Right kidney (tissue), 1 donor: Measurements from ENCODE around the gene WNT2B.

Source experiments
- DNase-seq: peaks from one replicate; pipeline ENCODE4 v3.0.0-alpha.2; 2016

Gene WNT2B

DNA sequence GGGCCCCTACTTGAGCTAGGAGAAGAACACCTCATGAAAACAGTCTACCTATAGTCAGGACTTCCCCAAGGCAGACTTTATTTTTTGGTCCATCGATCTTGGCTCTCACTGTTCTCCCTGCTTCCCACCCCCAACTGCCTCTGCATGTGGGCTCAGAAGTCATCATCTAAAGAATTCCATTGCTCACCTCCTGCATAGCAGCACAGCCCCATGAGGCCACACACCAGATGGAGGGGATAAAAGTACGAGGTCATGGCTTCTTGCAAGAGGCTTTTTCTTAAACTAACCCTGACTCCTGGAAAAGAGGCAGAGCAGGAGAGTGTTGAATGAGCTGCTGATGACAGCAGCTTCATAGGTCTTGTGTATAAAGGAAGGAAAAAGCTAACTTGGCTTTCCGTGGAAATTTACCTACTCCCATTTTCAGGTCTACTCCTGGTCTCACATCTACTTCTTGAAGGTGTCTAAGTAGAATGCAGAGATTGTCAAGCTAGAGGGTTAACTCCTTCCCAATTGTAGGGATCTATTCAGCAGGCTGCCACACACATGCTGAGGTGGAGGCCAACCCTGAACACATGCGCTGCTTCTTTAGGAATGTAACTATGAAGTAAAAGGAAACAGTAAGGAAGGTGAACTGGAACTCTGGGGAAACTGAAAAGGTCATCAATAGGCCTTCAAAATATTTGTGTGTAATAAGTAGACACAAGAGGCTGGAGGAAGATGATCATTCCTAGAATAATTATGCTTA lies 18.7 kb downstream of the WNT2B start:
- DNase-seq: no peak

DNA sequence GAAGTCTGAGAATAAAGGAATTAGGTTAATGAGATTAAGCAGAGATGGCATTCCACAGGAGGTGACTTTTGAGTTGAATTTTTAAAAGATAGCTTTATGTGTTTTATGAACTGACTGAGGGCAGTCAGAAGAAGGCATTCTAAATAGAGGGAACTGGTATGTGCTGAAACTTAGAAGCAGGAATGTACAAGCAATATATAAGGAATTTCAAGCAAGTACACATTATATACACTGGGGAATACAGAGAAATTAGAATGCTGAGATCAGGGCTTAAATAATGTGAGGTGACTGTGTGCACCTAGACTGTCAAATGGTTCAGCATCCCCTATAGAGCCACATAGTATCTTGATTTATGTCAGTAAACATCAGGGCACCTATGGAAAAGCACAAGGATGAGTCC lies 19.3 kb downstream of the WNT2B start:
- no peak for DNase-seq

DNA sequence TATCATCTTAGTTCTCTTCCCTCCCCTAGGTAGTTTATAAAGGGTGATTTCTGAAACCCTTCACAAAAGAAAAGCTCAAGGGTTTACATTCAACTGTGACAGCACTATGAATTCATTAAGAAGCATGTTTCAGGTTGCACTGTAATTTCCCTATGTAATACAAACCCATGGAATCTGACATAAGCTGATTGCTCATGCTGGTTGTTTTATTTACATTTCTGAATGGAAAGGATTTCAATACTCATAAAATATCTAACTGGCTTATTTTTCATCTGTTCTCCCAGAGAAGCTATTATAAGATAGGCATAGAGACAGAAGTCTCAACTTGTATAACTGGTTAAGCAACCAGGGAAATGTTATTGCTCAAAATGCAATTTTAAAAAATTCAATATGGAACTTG lies 20.5 kb downstream of the WNT2B start:
- no peak for DNase-seq

DNA sequence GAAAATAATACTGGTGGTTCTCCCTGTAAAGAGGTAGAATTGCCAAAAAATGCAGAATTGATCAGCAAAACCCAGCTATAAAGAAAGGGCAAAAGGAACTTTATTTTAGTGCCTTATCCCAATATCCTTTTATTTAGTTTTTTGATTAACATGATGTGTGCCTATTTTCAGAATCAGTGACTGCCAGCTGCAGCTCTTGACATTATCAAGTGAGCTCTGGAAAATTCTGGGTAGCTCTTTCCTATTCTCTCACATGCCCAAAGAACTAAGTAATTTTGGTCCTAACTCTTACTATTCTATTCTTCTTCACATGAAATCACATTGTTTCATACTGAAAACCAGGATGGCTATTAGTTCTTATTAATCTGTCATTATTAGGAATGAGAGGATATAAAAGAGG lies 22.1 kb downstream of the WNT2B start:
- DNase-seq: no peak

DNA sequence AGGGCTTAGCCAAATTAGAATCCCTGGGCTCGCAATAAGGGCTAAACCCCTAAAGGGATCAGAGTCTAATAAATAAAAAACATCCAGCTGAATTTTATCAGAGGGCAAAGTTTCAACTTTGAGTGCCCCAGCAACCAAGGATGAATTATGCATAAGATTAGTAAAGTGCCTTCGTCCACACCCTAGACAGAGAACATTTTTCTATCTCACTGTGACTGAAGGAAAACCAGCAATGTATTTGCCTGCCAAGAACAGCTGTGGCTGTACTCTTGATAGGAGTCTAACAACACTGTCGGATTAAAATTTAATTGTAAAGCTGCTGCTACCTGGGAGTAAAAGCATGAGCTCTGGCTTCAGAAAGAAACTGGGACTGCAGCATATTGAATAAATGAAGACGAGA lies 23.3 kb downstream of the WNT2B start:
- no peak for DNase-seq

DNA sequence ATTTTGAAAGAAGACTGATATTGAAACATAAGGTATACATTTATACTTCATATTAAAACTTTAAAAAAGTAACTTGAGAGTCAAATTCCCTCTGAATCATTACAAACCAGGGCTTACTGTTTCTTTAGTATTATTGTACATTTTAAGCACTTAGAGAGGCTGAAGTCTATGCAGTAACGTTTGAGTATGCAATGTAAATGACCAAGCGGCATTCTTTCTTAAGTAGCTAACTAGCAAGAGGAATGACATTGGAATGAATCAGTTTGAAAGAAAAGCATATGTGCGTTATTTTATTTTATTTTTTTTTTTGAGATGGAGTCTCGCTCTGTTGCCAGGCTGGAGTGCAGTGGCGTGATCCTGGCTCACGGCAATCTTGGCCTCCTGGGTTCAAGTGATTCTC lies 24.3 kb downstream of the WNT2B start:
- DNase-seq: no peak

DNA sequence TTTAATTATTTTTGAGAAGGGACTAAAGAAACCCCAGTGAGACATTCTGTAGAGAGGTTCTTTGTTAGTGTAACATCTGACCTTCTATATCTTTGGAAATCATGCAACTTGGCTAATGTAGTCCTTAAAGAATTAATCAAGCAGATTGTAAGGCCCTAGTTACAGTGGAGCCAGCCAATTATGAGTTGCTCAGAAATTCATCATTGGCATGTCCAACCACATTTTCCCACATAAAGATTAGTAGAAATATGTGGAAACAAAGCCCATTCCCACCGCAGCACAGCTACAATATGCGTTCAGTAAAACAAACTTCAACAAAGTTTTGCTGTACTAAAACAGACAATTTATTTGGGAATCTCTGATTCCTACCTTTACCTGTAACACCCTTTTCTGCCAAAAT lies 27.8 kb downstream of the WNT2B start:
- no peak for DNase-seq

DNA sequence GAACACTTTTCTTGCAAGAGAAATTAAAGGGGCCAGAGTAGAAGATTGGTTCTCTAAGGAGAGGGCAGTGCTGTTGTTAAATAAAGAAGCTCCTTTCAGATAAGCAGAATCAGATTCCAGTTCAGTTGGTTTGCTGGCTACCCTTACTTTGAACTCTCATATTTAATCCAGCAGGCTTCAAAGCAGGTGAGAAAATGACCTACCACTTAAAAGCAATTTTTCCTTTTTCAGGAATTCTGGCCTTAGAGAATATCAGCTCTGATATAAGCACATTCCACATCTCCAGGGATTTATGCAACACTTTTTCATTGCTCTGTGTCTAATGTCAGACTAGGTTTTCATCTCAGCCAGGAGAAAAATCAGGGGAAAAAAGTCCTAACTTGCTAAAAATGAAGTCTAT lies 28.7 kb downstream of the WNT2B start:
- DNase-seq: no peak

DNA sequence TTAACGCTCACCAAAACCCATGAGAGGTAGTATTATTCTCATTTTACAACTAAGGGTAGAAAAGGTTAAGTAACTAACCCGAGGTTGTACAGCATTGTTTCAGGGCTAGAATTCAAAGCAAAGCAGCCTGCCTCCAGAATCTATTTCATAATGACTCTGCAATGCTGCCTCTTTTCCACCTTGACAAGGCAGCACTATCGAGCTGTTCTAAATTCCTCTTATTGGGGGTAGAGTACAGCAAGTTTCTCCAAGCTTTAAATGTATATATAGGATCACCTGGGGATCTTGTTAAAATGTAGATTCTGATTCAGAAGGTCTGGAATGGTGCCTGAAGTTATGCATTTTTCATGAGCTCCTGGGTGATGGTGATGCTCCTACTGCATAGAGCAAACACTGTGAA lies 30.1 kb downstream of the WNT2B start:
- DNase-seq: no peak

DNA sequence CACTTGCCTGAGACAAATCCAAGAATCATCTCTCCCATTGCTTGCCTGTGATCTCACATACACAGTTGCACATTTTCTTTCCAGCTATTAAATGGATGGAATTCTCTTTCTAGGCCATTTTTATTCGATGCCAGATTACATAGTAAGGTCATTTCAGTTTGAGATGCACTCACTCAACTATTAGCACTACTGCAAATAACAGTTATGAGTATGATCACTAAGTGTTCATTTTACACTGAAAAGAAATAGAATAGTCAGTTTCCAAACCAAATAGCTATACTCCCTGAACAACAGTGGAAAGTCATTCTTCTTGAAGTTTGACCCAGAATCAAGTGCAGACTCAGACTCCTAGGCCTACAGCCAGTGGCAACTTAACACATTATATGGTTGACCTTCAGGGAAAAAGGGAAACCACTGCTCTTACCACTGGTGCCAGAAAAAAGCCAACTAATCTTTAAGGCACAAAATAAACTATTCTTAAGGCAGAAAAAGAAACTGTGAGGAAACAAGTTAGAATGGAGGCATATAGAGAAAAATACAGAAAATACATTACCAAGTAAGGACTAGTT lies 31.5 kb downstream of the WNT2B start:
- DNase-seq: no peak

DNA sequence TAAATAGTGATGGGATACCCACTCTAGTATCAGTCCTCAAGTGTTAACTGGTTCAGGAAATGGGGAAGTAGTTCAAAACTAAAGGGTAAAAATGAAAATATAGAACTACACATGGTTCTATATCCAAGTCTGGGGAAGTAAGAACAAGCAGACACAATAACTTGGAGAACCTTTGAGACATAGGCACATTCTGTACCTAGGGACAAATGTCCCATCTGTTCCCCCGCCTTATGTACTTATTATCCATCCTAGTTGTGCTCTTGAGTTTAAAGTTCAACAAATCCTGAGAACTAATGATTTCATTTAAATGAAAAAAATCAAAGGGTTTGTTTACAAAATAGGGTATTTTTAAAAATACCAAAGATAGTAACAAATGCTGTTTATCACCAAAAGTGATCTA lies 32.5 kb downstream of the WNT2B start:
- no peak for DNase-seq

DNA sequence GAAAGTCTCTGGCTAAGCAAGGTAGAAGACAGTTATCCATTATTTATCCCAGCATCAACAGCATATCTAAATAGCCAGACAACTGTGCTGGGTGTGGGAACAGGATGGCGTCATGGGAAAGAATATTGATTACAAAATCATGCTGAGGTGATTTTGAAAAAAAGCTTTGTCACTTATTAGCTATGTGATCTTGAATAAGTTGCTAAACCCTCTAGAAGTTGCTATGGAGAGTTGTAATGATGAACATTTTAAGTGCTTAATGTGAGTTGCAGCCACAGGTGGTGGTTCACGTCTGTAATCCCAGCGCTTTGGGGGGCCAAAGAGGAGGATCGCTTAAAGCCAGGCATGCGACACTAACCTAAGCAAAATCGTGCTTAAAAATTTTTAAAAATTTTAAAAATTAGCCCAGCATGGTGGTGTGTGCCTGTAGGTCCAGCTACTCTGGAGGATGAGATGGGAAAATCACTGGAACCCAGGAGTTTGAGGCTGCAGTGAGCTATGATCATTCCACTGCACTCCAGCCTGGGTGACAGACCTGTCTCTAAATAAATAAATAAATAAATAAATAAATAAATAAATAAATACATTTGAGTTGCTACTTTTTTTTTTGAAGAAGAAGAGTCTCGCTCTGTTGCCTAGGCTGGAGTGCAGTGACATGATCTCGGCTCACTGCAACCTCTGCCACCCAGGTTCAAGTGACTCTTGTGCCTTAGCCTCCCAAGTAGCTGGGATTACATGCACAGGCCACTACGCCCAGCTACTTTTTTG lies 33.6 kb downstream of the WNT2B start:
- no peak for DNase-seq

DNA sequence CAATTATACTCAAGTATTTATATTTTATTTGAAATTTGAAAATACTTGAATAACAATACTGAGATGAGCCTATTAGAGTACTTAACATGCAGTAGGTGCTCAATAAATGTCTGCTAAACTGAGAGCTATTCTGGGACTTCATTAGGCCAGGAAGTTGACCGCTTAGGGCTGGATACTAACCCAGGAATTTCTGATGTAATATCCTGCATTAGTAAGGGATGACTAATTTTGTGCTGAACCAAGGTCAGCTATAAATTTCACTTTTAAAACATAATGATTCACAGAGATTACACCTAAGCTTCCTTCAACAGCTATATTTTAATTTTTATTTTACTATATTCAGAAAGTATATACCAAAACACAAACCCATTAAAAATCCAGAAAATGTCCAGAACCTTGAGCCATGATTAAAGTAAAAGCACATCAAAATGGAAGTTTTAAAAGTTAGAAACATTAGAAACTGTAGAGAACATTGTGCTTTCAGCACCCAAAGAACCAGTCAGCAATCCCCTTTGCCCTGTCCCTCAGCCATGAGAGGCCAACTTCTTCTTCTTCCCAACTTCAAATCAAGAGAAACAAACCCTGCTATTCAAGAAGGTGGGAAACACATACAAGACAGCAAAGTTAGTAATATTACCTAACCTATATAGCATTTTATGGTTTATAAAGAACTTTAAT lies 35.4 kb downstream of the WNT2B start:
- no peak for DNase-seq

DNA sequence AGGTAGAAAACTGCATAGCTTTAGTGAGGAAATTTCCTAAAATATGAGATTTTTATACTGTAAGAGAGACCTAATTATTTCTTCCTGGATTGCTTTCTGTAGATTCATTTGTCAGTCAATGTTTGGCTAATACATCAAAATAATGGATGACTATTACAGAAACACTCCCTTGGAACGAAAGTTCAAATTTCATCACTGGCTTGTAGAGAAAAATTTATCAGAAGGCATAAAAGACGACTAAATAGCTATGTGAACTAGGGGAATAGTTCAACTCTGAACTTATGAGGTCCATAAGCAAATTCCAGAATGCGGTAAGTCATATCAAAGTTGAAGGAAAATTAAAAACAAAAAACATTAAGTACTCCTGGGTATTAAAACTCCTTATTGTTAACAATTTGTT lies 36.0 kb downstream of the WNT2B start:
- no peak for DNase-seq

DNA sequence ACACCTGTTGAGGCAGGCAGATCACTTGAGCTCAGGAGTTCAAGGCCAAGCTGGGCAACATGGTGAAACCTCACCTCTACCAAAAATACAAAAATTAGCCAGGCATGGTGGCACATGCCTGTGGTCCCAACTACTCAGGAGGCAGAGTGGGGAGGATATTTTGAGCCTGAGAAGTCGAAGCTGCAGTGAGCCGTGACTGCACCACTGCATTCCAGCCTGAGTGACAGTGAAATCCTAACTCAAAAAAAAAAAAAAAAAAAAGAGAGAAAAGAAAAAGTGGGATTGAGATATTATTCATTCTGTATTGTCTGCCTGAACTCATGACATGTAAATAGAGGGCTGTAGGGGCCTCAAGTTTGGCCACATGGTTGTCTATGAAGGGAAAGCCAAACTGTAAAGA lies 37.3 kb downstream of the WNT2B start:
- no peak for DNase-seq

DNA sequence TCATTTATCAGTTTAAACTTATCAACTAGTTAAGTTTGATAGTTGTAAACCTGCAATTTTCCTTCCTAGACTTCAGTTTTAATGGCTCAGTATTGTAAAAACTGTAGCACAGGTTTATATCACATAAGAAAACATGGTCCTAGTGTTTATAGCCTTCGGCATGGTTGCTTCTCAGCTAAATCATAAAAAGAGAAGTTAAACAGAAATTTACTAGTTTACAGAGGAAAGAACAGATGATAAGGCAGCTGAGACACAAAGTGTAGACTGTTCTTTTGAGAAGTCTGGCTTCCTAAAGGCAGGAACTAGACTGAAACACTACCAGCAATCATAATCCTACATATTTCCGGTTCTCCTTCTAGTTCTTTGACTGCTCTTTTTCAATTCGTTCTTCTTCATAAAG lies 39.8 kb downstream of the WNT2B start:
- DNase-seq: no peak

DNA sequence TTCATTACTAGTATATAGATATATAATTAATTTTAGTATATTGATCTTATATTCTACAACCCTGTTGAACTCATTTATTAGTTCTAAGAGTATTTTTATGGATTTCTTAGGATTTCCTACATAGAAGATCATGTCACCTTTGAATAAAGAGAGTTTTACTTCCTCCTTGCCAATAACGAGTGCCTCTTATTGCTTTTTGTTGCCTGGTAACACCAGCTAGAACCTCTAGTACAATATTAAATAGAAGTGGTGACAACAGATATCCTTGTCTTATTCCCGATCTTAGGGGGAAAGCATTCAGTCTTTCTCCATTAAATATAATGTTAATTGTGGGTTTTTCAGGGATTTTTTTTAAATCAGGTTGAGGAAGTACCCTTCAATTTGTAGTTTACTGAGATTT lies 40.8 kb downstream of the WNT2B start:
- DNase-seq: no peak

DNA sequence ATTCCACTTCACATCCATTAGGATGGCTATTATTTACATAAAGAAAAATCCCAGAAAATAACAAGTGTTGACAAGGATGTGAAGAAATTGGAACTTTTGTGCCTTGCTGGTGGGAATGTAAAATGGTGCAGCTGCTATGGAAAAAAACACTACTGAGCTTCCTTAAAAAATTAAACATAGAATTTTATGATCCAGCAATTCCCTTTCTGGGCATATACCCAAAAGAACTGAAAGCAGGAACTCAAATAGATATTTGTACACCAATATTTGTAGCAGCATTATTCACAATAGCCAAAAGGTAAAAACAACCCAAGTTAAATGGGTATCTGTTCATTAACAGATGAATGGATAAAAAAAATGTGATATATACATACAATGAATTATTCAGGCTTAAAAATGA lies 45.6 kb downstream of the WNT2B start:
- DNase-seq: no peak

DNA sequence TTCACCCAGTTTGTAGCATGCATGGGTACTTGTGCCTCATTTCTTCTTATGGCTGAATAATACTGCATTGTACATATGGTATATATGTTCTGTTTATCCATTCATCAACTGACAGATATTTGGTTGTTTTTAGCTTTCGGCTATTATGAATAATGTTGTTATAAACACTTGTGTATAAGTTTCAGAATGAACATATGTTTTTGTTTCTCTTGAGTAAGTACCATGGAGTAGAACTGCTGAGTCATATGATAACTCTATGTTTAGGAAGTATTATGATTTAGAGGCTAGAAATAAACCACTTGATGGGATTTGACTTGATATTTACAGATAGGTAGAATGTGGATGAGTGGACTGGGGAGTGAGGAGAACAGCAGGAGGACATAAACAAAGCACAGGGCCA lies 48.6 kb downstream of the WNT2B start:
- no peak for DNase-seq

DNA sequence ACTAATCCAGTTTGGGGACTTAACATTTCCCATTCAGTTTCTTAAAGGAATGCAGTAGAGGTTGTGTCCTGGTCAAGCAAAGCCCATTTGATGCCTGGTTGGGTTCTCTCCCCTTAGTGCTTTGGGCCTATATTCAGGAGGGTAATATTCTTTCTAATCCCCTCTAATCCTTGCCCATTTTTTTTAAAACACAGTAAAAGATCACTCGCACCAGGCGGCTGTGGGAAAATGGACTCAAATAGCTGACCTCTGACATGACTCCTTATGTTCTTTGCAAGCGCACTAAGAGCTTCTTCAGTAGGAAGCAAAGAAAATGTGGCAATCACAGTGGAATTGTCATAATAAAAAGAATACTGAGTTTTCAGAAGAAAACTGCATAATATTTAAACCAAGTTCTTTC lies 49.9 kb downstream of the WNT2B start:
- DNase-seq: no peak

DNA sequence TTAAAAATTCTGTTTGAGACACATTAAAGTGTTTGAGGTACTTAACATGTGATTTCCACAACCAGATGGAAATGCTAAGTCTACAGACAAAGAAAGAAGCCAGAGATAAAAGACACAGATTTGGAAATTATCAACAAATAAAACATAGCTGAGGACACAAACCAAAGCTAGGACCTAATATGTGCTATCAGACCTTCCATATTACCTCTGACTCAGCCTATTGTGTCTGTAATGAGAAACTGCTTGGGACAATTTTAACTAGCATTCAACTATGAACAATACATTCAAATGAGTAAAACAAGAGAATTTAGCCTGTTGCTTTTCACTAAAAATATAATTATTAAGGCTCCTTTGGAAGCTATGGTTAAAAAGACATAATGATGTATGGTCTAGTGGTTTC lies 54.6 kb downstream of the WNT2B start:
- DNase-seq: no peak

DNA sequence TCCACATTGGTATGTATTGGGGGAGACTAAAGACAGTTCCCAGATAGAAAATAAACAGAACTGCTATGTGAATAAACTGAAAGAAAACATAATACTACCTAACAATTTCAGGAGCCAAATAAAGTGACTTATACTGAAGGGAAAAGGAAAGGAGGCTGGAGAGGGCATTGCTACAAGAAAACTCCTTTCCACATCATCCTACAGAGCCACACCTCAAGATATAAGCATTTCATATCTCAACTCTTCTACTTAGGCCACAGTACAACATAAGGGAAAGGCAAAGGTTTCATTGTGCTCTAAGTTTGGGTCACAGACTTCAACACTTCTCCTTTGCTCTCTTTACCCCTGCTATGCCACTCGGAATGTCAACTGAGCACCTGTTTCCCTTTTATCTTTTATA lies 55.3 kb downstream of the WNT2B start:
- no peak for DNase-seq

DNA sequence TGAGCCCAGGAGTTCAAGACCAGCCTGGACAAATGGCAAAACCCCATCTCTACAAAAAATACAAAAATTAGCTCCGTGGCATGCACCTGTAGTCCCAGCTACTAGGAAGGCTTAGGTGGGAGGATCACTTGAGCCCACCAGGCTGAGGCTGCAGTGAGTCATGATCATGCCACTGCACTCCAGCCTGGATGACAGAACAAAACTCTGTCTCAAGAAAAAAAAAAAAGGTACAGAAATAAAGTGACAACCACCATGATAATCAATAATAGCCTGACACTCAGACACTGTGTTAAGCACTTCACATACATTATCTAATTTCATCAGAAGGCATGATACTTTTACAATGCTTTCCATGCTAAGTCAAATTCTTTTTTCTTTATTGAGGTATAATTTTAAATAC lies 57.0 kb downstream of the WNT2B start:
- no peak for DNase-seq
